Prostate gland (tissue), 2 donors: Measurements from ENCODE around the gene PASK.

ENCODE experiments used
- POLR2A ChIP-seq: fragments of 450-650 bp; IDR thresholded peaks from one replicate; pipeline ENCODE4 v1.6.1; 2016; ENCODE audit warnings: antibody characterized with exemption, mild to moderate bottlenecking
- TF ChIP-seq, protein P1 (sequence below), 4 experiments: fragments of 200-600 bp in 2 of 4; fragments of 450-650 bp in 2 of 4; sonication (generic) in 2 of 4; IDR thresholded peaks; 1 replicate in 3 of 4; 2 replicates in 1 of 4; pipeline ENCODE4 v1.5.1; 2016 to 2019; ENCODE audit warnings: antibody characterized with exemption in 4 of 4, mild to moderate bottlenecking in 2 of 4, moderate library complexity in 2 of 4

DNA sequence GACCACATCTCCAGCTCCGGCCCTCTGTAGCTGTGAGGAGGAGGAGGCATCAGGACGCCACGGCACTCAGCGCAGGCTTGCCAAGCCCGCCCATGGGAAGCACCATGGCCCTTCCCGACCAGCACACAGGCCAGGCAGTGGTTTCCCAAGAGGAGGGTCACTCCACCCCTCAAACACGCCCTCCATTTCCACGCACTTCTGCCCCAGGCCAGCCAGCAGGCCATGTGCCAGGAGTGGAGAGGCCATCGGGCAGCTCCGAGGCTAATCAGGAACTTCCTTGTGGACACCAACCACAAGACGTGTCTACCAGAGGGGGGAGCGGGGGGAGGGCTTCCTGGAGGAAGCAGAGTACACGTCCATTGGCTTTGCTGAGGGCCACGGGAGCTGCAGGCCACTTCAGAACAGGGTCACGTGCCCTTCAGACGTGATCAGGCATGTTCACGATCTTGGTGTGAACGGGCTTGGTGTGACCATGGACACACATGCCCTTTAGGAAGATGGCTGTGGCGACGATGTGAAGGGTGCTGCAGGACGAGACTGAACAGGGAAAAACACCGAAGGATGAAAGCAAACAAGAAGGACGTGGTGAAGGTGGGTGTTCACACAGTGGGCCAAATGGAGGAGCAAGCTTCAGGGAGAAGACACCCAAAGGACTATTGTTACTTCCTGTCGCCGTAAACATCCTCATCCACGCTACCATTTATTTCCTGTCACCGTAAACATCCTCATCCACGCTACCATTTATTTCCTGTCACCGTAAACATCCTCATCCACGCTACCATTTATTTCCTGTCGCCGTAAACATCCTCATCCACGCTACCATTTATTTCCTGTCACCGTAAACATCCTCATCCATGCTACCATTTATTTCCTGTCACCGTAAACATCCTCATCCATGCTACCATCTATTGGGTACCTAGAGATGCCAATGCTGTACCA lies 40.7 kb downstream of the PASK start:
- TF ChIP-seq, protein P1, sequence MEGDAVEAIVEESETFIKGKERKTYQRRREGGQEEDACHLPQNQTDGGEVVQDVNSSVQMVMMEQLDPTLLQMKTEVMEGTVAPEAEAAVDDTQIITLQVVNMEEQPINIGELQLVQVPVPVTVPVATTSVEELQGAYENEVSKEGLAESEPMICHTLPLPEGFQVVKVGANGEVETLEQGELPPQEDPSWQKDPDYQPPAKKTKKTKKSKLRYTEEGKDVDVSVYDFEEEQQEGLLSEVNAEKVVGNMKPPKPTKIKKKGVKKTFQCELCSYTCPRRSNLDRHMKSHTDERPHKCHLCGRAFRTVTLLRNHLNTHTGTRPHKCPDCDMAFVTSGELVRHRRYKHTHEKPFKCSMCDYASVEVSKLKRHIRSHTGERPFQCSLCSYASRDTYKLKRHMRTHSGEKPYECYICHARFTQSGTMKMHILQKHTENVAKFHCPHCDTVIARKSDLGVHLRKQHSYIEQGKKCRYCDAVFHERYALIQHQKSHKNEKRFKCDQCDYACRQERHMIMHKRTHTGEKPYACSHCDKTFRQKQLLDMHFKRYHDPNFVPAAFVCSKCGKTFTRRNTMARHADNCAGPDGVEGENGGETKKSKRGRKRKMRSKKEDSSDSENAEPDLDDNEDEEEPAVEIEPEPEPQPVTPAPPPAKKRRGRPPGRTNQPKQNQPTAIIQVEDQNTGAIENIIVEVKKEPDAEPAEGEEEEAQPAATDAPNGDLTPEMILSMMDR (IDR thresholded peaks at IDR 0.05): no peak
- TF ChIP-seq POLR2A: no peak
